Sigmoid colon (tissue), 7 donors: ENCODE results near the gene EPHA4. TPM values are rescaled to one million over a fixed set of nuclear protein-coding genes. Genes with fewer than 3 reads are reported as not detected.

ENCODE experiments used
- DNase-seq: peaks from one replicate; pipeline ENCODE4 v3.0.0-alpha.2; 2019
- H3K27ac ChIP-seq, 4 donors: fragments of 200-600 bp; sonication (generic); one replicate each; pipeline ENCODE4 v1.5.1; 2016 to 2019; ENCODE audit warnings: mild to moderate bottlenecking in 1 of 4
- H3K27me3 ChIP-seq, 3 donors: fragments of 200-600 bp; sonication (generic); one replicate each; pipeline ENCODE4 v1.5.1; 2019; ENCODE audit warnings: mild to moderate bottlenecking in 1 of 3
- H3K36me3 ChIP-seq, 4 donors: fragments of 200-600 bp; sonication (generic); one replicate each; pipeline ENCODE4 v1.5.1; 2016 to 2019
- H3K4me1 ChIP-seq, 4 donors: fragments of 200-600 bp; sonication (generic); one replicate each; pipeline ENCODE4 v1.5.1; 2017 to 2019
- H3K4me3 ChIP-seq, 4 donors: fragments of 200-600 bp; sonication (generic); one replicate each; pipeline ENCODE4 v1.5.1; 2017 to 2019; ENCODE audit warnings: mild to moderate bottlenecking in 2 of 4, moderate library complexity in 1 of 4
- H3K9me3 ChIP-seq, 4 donors: fragments of 200-600 bp in 3 of 4; sonication (generic) in 3 of 4; one replicate each; pipeline versions ENCODE4 v1.5.1 to v1.6.1; 2013 to 2019
- CTCF ChIP-seq, 4 experiments: fragments of 450-650 bp in 3 of 4; fragments of 200-600 bp in 1 of 4; IDR thresholded peaks; one replicate each; pipeline ENCODE4 v1.5.1; 2016 to 2019; ENCODE audit warnings: antibody characterized with exemption in 4 of 4, mild to moderate bottlenecking in 3 of 4, moderate library complexity in 2 of 4
- EP300 ChIP-seq, 4 donors: sonication (generic); formaldehyde crosslinking; IDR thresholded peaks; one replicate each; pipeline ENCODE4 v1.6.1; 2017; ENCODE audit warnings: antibody characterized with exemption in 4 of 4
- POLR2A ChIP-seq, 2 donors: fragments of 450-650 bp; IDR thresholded peaks; one replicate each; pipeline ENCODE4 v1.6.1; 2016; ENCODE audit warnings: antibody characterized with exemption in 2 of 2, mild to moderate bottlenecking in 2 of 2, moderate library complexity in 2 of 2
- POLR2AphosphoS5 ChIP-seq, 4 donors: sonication (generic); formaldehyde crosslinking; IDR thresholded peaks; one replicate each; pipeline ENCODE4 v1.6.1; 2017; ENCODE audit warnings: antibody characterized with exemption in 4 of 4
- WGBS, 2 donors: extraction: QIAGEN DNeasy Blood & Tissue Kit; methylation state at CpG; one replicate each; pipeline ENCODE4 v1.1.7; 2013; 5-methylcytosine and 5-hydroxymethylcytosine counted together
- intact Hi-C: fragments of 100-400 bp; cut with DNase I; formaldehyde crosslinking; loops from one replicate; pipeline ENCODE4 v1.15.1; 2023
- polyA plus RNA-seq, 3 donors: library from polyadenylated mRNA; stranded (reverse); fragments of 200-250 nt; gene quantifications; one replicate each; pipeline ENCODE4 v1.2.3, GENCODE V29; 2013
- total RNA-seq, 4 donors: library from RNA; depleted of rRNA; stranded (reverse); fragments of >200 nt; gene quantifications; one replicate each; pipeline ENCODE4 v1.1.0, GENCODE V29; 2016
- donor health status: healthy with polysubstance abuse.
- donor health status: Bipolar disorder and iron deficiency.
- donor health status: healthy.

EPHA4 gene
- total and polyA plus RNA-seq, 7 donors = 1.2 to 50.7 (median 26.9) TPM

- H3K36me3 ChIP-seq = no peaks in the 10 kb centered on the region
- no peaks in the 10 kb centered on the region for H3K9me3 ChIP-seq
- no peaks in the 10 kb centered on the region for H3K27me3 ChIP-seq
- H3K4me3 ChIP-seq = no peak overlapping the region
- H3K27ac ChIP-seq = no peak overlapping the region
- WGBS, 2 donors = 68 to 77% methylated on average over 4 of the region's 4 CpGs
- no peaks in the 10 kb centered on the region for H3K4me1 ChIP-seq
- DNase-seq = no peak
- intact Hi-C loops = no loop called here
- TF ChIP-seq POLR2AphosphoS5 (IDR thresholded peaks at IDR 0.05) = no peak
- TF ChIP-seq POLR2A (IDR thresholded peaks at IDR 0.05) = no peak
- TF ChIP-seq EP300 (IDR thresholded peaks at IDR 0.05) = no peak
- TF ChIP-seq CTCF (IDR thresholded peaks at IDR 0.05) = no peak
Observed at GRCh38 chr2:221399183-221399582, 172.9 kb downstream of the EPHA4 start.

- H3K9me3 ChIP-seq = no peaks in the 10 kb centered on the region
- 53 to 68% methylated on average over 1 of the region's 1 CpG for WGBS, 2 donors
- no peaks in the 10 kb centered on the region for H3K27me3 ChIP-seq
- TF ChIP-seq POLR2AphosphoS5 (IDR thresholded peaks at IDR 0.05) = no peak
- TF ChIP-seq EP300 (IDR thresholded peaks at IDR 0.05) = no peak
- no peak for TF ChIP-seq CTCF (IDR thresholded peaks at IDR 0.05)
- no peaks in the 10 kb centered on the region for H3K36me3 ChIP-seq
- intact Hi-C loops = no loop called here
- H3K4me3 ChIP-seq = no peak overlapping the region
- H3K27ac ChIP-seq = no peak overlapping the region
- DNase-seq = no peak
- no peaks in the 10 kb centered on the region for H3K4me1 ChIP-seq
Observed at GRCh38 chr2:221397187-221397586, 174.9 kb downstream of the EPHA4 start.

GRCh38 chr2:221392228-221392881 lies 179.7 kb downstream of the EPHA4 start:
- intact Hi-C loops = loop anchor here (2.0 to 5.0 kb wide), 2 partner anchors 38 to 1655 kb away; no protein-coding TSS in a partner anchor
- Histone ChIP-seq H3K27me3 (no peaks in the 10 kb centered on the region), H3K4me1 (peaks cover 0 to 35% (median 23%) of the 10 kb centered on the region in 4 donors), H3K9me3 (no peaks in the 10 kb centered on the region), H3K36me3 (no peaks in the 10 kb centered on the region), H3K27ac (no peak overlapping the region), H3K4me3 (no peak overlapping the region)
- WGBS, 2 donors = 94 to 95% methylated on average over 5 of the region's 5 CpGs
- DNase-seq = no peak
- no peak for TF ChIP-seq POLR2AphosphoS5 (IDR thresholded peaks at IDR 0.05)
- no peak for TF ChIP-seq EP300 (IDR thresholded peaks at IDR 0.05)

- H3K27ac ChIP-seq = peak overlapping the region in 3 of 4 donors; percentile 63 to 78 (median 67)
- 74 to 77% methylated on average over 4 of the region's 4 CpGs for WGBS, 2 donors
- H3K9me3 ChIP-seq = no peaks in the 10 kb centered on the region
- DNase-seq = no peak
- H3K4me1 ChIP-seq = peaks cover 0 to 35% (median 23%) of the 10 kb centered on the region in 4 donors
- H3K36me3 ChIP-seq = no peaks in the 10 kb centered on the region
- no peaks in the 10 kb centered on the region for H3K27me3 ChIP-seq
- no peak for TF ChIP-seq CTCF (IDR thresholded peaks at IDR 0.05)
- TF ChIP-seq EP300 (IDR thresholded peaks at IDR 0.05) = peak in 2 of 4 donors; percentile 11 to 36
- peak in 3 of 4 donors; percentile 48 to 81 (median 79) for TF ChIP-seq POLR2AphosphoS5 (IDR thresholded peaks at IDR 0.05)
- TF ChIP-seq POLR2A (IDR thresholded peaks at IDR 0.05) = no peak
- intact Hi-C loops = loop anchor here (1.0 to 5.0 kb wide), 2 partner anchors 182 to 1654 kb away; no protein-coding TSS in a partner anchor
- H3K4me3 ChIP-seq = no peak overlapping the region
Observed at GRCh38 chr2:221390878-221391277, 181.2 kb downstream of the EPHA4 start.

- peak in 3 of 4 donors; percentile 21 to 87 (median 84) for TF ChIP-seq EP300 (IDR thresholded peaks at IDR 0.05)
- no peak for TF ChIP-seq CTCF (IDR thresholded peaks at IDR 0.05)
- peak; percentile 75 to 99 (median 94) for TF ChIP-seq POLR2AphosphoS5 (IDR thresholded peaks at IDR 0.05)
- Histone ChIP-seq H3K27me3 (no peaks in the 10 kb centered on the region), H3K9me3 (no peaks in the 10 kb centered on the region), H3K4me1 (peaks cover 0 to 35% (median 23%) of the 10 kb centered on the region in 4 donors), H3K4me3 (peak overlapping the region in 1 of 4 donors; percentile 1), H3K36me3 (no peaks in the 10 kb centered on the region), H3K27ac (peak overlapping the region in 3 of 4 donors; percentile 63 to 78 (median 67))
- intact Hi-C loops = loop anchor here (1.0 to 10.0 kb wide), 3 partner anchors 183 to 1653 kb away; no protein-coding TSS in a partner anchor
- WGBS, 2 donors = 77 to 85% methylated on average over 2 of the region's 2 CpGs
- DNase-seq = no peak
Observed at GRCh38 chr2:221389904-221390303, 182.2 kb downstream of the EPHA4 start.
